ENCODE measurements around the gene CTNNBL1. TPM values are rescaled to one million over a fixed set of nuclear protein-coding genes. Genes with fewer than 3 reads are reported as not detected.

Gene CTNNBL1
- total and polyA plus RNA-seq, 2 donors (not counting 1 experiment from before 2014, with no cell fraction given), result 31.3 to 39.0 TPM

- Histone ChIP-seq H3K9ac (ENCODE audit: insufficient read depth, low read length) (no peak overlapping the region), H3K4me1 (ENCODE audit: control insufficient read depth, extremely low read depth, insufficient read depth, low read length) (no peaks in the 10 kb centered on the region), H3K27me3 (ENCODE audit: control insufficient read depth, insufficient read depth, low read length) (no peaks in the 10 kb centered on the region), H3K36me3 (ENCODE audit: control insufficient read depth, insufficient read depth, low read length) (no peaks in the 10 kb centered on the region), H2AFZ (ENCODE audit: low read length) (no peak overlapping the region), H4K20me1 (ENCODE audit: control insufficient read depth, extremely low read depth, insufficient read depth, low read length) (no peaks in the 10 kb centered on the region), H3K4me3 (replicated peaks in 1 of 4; ENCODE audit: control extremely low read depth in 1 of 4, insufficient read depth in 1 of 4, low read depth in 3 of 4, low read length in 4 of 4) (no peak overlapping the region), H3K79me2 (ENCODE audit: control insufficient read depth, insufficient read depth, low read length) (no peaks in the 10 kb centered on the region), H3K9me3 (ENCODE audit: control insufficient read depth, insufficient read depth, low read depth, low read length) (no peaks in the 10 kb centered on the region), H3K27ac (ENCODE audit: insufficient read depth, low read length) (no peak overlapping the region), H3K4me2 (ENCODE audit: extremely low read depth, insufficient read depth, low read length) (no peak overlapping the region)
- TF ChIP-seq CTCF (conservative IDR thresholded peaks at IDR 0.05 in 1 of 2, IDR thresholded peaks at IDR 0.05 in 1 of 2; ENCODE audit: low read depth in 1 of 2, low read length in 2 of 2) (no peak), EZH2 (IDR thresholded peaks at IDR 0.05; ENCODE audit: low read length, missing control alignments) (no peak)
- no peak for DNase-seq (ENCODE audit: low read depth in 2 of 2)
Measured at GRCh38 chr20:37816003-37816402, 122.2 kb downstream of the CTNNBL1 start.

DNA sequence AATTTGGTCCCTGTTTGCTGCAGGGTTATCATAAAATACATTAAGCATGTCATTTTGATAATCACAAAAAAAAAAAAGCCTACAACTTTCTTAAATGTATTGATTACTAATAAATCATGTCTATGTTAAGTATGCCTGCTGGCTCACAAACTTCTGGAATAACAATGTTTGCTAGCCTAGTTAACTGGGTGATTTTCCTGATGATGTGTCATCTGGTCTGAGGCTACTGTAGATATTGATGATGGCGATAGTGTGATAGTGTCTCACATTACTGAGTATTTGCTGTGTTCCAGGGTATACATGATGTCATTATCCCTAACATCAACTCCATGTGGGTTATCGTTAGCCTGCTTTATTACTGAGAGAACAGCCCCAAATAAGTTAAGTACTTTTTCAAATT is 122.9 kb downstream of the CTNNBL1 start:
- Histone ChIP-seq H3K27me3 (ENCODE audit: control insufficient read depth, insufficient read depth, low read length) (no peaks in the 10 kb centered on the region), H3K9me3 (ENCODE audit: control insufficient read depth, insufficient read depth, low read depth, low read length) (no peaks in the 10 kb centered on the region), H3K79me2 (ENCODE audit: control insufficient read depth, insufficient read depth, low read length) (no peaks in the 10 kb centered on the region), H3K27ac (ENCODE audit: insufficient read depth, low read length) (no peak overlapping the region), H3K36me3 (ENCODE audit: control insufficient read depth, insufficient read depth, low read length) (no peaks in the 10 kb centered on the region), H3K9ac (ENCODE audit: insufficient read depth, low read length) (no peak overlapping the region), H2AFZ (ENCODE audit: low read length) (no peak overlapping the region), H3K4me1 (ENCODE audit: control insufficient read depth, extremely low read depth, insufficient read depth, low read length) (no peaks in the 10 kb centered on the region), H4K20me1 (ENCODE audit: control insufficient read depth, extremely low read depth, insufficient read depth, low read length) (no peaks in the 10 kb centered on the region), H3K4me2 (ENCODE audit: extremely low read depth, insufficient read depth, low read length) (no peak overlapping the region), H3K4me3 (replicated peaks in 1 of 4; ENCODE audit: control extremely low read depth in 1 of 4, insufficient read depth in 1 of 4, low read depth in 3 of 4, low read length in 4 of 4) (no peak overlapping the region)
- peak in 1 of 2 donors; percentile 4 for DNase-seq (ENCODE audit: low read depth in 2 of 2)
- no peak for TF ChIP-seq CTCF (conservative IDR thresholded peaks at IDR 0.05 in 1 of 2, IDR thresholded peaks at IDR 0.05 in 1 of 2; ENCODE audit: low read depth in 1 of 2, low read length in 2 of 2)
- TF ChIP-seq EZH2 (IDR thresholded peaks at IDR 0.05; ENCODE audit: low read length, missing control alignments), result no peak

- Histone ChIP-seq H3K4me1 (ENCODE audit: control insufficient read depth, extremely low read depth, insufficient read depth, low read length) (peaks cover 3% of the 10 kb centered on the region), H3K4me2 (ENCODE audit: extremely low read depth, insufficient read depth, low read length) (peak overlapping the region; percentile 0), H3K79me2 (ENCODE audit: control insufficient read depth, insufficient read depth, low read length) (no peaks in the 10 kb centered on the region), H3K4me3 (replicated peaks in 1 of 4; ENCODE audit: control extremely low read depth in 1 of 4, insufficient read depth in 1 of 4, low read depth in 3 of 4, low read length in 4 of 4) (no peak overlapping the region), H3K27me3 (ENCODE audit: control insufficient read depth, insufficient read depth, low read length) (no peaks in the 10 kb centered on the region), H2AFZ (ENCODE audit: low read length) (peak overlapping the region; percentile 10), H3K9ac (ENCODE audit: insufficient read depth, low read length) (no peak overlapping the region), H4K20me1 (ENCODE audit: control insufficient read depth, extremely low read depth, insufficient read depth, low read length) (no peaks in the 10 kb centered on the region), H3K36me3 (ENCODE audit: control insufficient read depth, insufficient read depth, low read length) (no peaks in the 10 kb centered on the region), H3K9me3 (ENCODE audit: control insufficient read depth, insufficient read depth, low read depth, low read length) (no peaks in the 10 kb centered on the region), H3K27ac (ENCODE audit: insufficient read depth, low read length) (peak overlapping the region; percentile 63)
- DNase-seq (ENCODE audit: low read depth in 2 of 2), result peak; percentile 2 to 35
- TF ChIP-seq CTCF (conservative IDR thresholded peaks at IDR 0.05 in 1 of 2, IDR thresholded peaks at IDR 0.05 in 1 of 2; ENCODE audit: low read depth in 1 of 2, low read length in 2 of 2), result no peak
- TF ChIP-seq EZH2 (IDR thresholded peaks at IDR 0.05; ENCODE audit: low read length, missing control alignments), result no peak
Measured at GRCh38 chr20:37821696-37822095, 127.9 kb downstream of the CTNNBL1 start.
